PC-3 (cell line): ENCODE data around the gene NPLOC4.

Experiments used
- CTCF ChIP-seq: fragments of 300-600 bp; sonication (generic); conservative IDR thresholded peaks from 2 replicates; pipeline ENCODE4 v1.5.1; 2017; ENCODE audit warnings: antibody characterized with exemption, low read depth, mild to moderate bottlenecking, low read length
- EZH2phosphoT487 ChIP-seq: fragments of 300-600 bp; sonication (generic); IDR thresholded peaks from 2 replicates; pipeline ENCODE4 v1.6.1; 2018; ENCODE audit warnings: mild to moderate bottlenecking, antibody characterized with exemption, low read length, borderline replicate concordance

DNA sequence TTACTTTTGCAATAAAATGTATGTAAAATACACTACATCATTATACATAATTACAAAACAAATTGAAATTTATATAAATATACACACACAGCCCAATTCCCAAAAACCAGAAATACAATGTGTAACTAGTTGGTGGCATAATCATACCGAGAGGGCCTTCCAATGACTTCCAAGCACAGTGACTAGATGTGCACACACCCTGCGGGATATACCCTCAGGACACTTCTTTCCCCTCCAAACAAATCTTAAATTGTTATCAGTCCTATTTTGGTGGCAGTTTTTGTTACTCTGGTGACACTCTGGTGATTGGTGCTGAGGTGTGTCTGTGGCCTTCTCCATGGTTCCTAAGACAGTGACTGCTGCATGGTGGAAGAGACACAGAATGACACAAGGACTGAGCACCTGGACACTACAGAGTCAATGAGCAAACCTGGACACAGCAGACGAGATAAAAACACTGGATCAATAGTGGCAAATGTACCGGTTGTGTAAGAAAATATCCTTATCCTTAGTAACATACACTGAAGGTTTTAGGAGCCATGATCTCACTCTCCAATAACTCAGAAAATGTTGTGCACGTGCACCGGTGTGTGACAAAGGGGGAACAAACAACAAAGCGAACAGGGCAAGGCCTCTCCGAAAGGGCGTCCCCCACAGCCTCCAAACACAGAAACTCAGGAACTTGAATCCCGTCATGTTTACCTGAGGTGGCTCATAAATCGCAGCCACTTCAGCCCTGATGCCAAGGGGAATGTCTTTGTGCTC, 32.9 kb downstream of the NPLOC4 start:
- TF ChIP-seq CTCF (no peak), EZH2phosphoT487 (no peak)
